Measurements from ENCODE around the gene LAMA2. TPM values are rescaled to one million over a fixed set of nuclear protein-coding genes. Genes with fewer than 3 reads are reported as not detected.

The LAMA2 gene
- total RNA-seq, 1 donor from 2014 or later = 5.3 TPM

- ATAC-seq = peak; percentile 96
- no peak for DNase-seq (ENCODE audit: low spot score)
These were observed 592.7 kb downstream of the LAMA2 start for GRCh38 chr6:129475477-129476247.

GRCh38 chr6:129476248-129476564 is 593.3 kb downstream of the LAMA2 start:
- ATAC-seq (no peak), DNase-seq (ENCODE audit: low spot score) (no peak)

GRCh38 chr6:129476810-129477209 is 593.9 kb downstream of the LAMA2 start:
- ATAC-seq = no peak
- DNase-seq (ENCODE audit: low spot score) = no peak

- DNase-seq (ENCODE audit: low spot score) (no peak), ATAC-seq (no peak)
These were observed 595.4 kb downstream of the LAMA2 start for GRCh38 chr6:129478379-129478778.

- ATAC-seq (no peak), DNase-seq (ENCODE audit: low spot score) (no peak)
These were observed 598.8 kb downstream of the LAMA2 start for GRCh38 chr6:129481706-129482105.

- ATAC-seq (no peak), DNase-seq (ENCODE audit: low spot score) (no peak)
These were observed 602.8 kb downstream of the LAMA2 start for GRCh38 chr6:129485746-129486145.

GRCh38 chr6:129486327-129486726 is 603.4 kb downstream of the LAMA2 start:
- ATAC-seq = no peak
- DNase-seq (ENCODE audit: low spot score) = no peak

- ATAC-seq (no peak), DNase-seq (ENCODE audit: low spot score) (no peak)
These were observed 605.4 kb downstream of the LAMA2 start for GRCh38 chr6:129488313-129488712.

- ATAC-seq = no peak
- no peak for DNase-seq (ENCODE audit: low spot score)
These were observed 606.4 kb downstream of the LAMA2 start for GRCh38 chr6:129489215-129489765.

- DNase-seq (ENCODE audit: low spot score) (no peak), ATAC-seq (peak; percentile 40)
These were observed 607.8 kb downstream of the LAMA2 start for GRCh38 chr6:129490521-129491255.

- DNase-seq (ENCODE audit: low spot score) = no peak
- ATAC-seq = no peak
These were observed 608.5 kb downstream of the LAMA2 start for GRCh38 chr6:129491436-129491835.

- ATAC-seq (no peak), DNase-seq (ENCODE audit: low spot score) (no peak)
These were observed 609.3 kb downstream of the LAMA2 start for GRCh38 chr6:129492260-129492659.

- peak; percentile 45 for ATAC-seq
- no peak for DNase-seq (ENCODE audit: low spot score)
These were observed 610.5 kb downstream of the LAMA2 start for GRCh38 chr6:129493354-129493902.

GRCh38 chr6:129494099-129494498 is 611.2 kb downstream of the LAMA2 start:
- no peak for DNase-seq (ENCODE audit: low spot score)
- ATAC-seq = no peak

- DNase-seq (ENCODE audit: low spot score) (no peak), ATAC-seq (no peak)
These were observed 611.6 kb downstream of the LAMA2 start for GRCh38 chr6:129494586-129494985.

- no peak for DNase-seq (ENCODE audit: low spot score)
- no peak for ATAC-seq
These were observed 612.7 kb downstream of the LAMA2 start for GRCh38 chr6:129495652-129496051.

GRCh38 chr6:129497481-129498441 is 614.8 kb downstream of the LAMA2 start:
- DNase-seq (ENCODE audit: low spot score) (no peak), ATAC-seq (no peak)

- DNase-seq (ENCODE audit: low spot score) (no peak), ATAC-seq (no peak)
These were observed 615.6 kb downstream of the LAMA2 start for GRCh38 chr6:129498541-129498940.

GRCh38 chr6:129498950-129499842 is 616.3 kb downstream of the LAMA2 start:
- no peak for DNase-seq (ENCODE audit: low spot score)
- peak; percentile 91 for ATAC-seq

GRCh38 chr6:129499843-129500219 is 616.9 kb downstream of the LAMA2 start:
- DNase-seq (ENCODE audit: low spot score) (no peak), ATAC-seq (no peak)
